HEK293 (cell line): Measurements from ENCODE around the gene ACP1.

ENCODE experiments used
- CTCF ChIA-PET: fragments of 350-600 bp; formaldehyde crosslinking; extraction: SDS; loops from one replicate; lab custom pipeline; 2021; ENCODE audit warnings: antibody characterized with exemption; lab: Yijun Ruan, JAX
- POLR2A ChIA-PET: fragments of 300-600 bp; formaldehyde crosslinking; extraction: SDS; loops from one replicate; lab custom pipeline; 2020; ENCODE audit warnings: antibody characterized with exemption, inconsistent platforms; lab: Yijun Ruan, JAX
- H3K27ac ChIP-seq: fragments of 200-500 bp; sonication (Bioruptor generic); 2 replicates; pipeline ENCODE4 v1.5.1; 2014; ENCODE audit warnings: low read depth, low read length, control low read depth, inconsistent platforms; ENCODE audit errors: extremely low read depth
- H3K36me3 ChIP-seq, 2 experiments: fragments of 200-500 bp in 1 of 2; sonication (Bioruptor generic) in 1 of 2; 1 replicate in 1 of 2; 2 replicates in 1 of 2; pipeline ENCODE4 v1.5.1; 2014 to 2017; ENCODE audit warnings: inconsistent platforms in 2 of 2, low read length in 2 of 2; ENCODE audit not compliant: control insufficient read depth in 2 of 2, insufficient read depth in 1 of 2
- H3K4me1 ChIP-seq: fragments of 200-500 bp; sonication (Bioruptor generic); 2 replicates; pipeline ENCODE4 v1.5.1; 2014; ENCODE audit warnings: mild to moderate bottlenecking, low read length, inconsistent platforms; ENCODE audit not compliant: control insufficient read depth, insufficient read depth
- H3K4me3 ChIP-seq: 2 replicates; pipeline ENCODE4 v1.5.1; 2011; ENCODE audit warnings: low read depth, mild to moderate bottlenecking, control low read depth, low read length, moderate library complexity
- H3K9me3 ChIP-seq: fragments of 200-500 bp; sonication (Bioruptor generic); 2 replicates; pipeline ENCODE4 v1.5.1; 2014; ENCODE audit warnings: low read depth, low read length, inconsistent platforms; ENCODE audit not compliant: control insufficient read depth, insufficient read depth
- MZF1 ChIP-seq: fragments of 450-650 bp; formaldehyde crosslinking; IDR thresholded peaks from 2 replicates; pipeline ENCODE4 v1.5.1; 2017; ENCODE audit warnings: missing biosample characterization, missing genetic modification characterization, borderline replicate concordance
- REPIN1 ChIP-seq: fragments of 450-650 bp; formaldehyde crosslinking; IDR thresholded peaks from 2 replicates; pipeline ENCODE4 v1.5.1; 2017; ENCODE audit warnings: missing biosample characterization, missing genetic modification characterization, low read depth
- SALL2 ChIP-seq: fragments of 450-650 bp; formaldehyde crosslinking; IDR thresholded peaks from 2 replicates; pipeline ENCODE4 v1.5.0; 2017; ENCODE audit warnings: missing biosample characterization, mild to moderate bottlenecking, missing genetic modification characterization, borderline replicate concordance
- SETDB1 ChIP-seq: IDR thresholded peaks from one replicate; pipeline ENCODE4 v1.6.1; 2017; ENCODE audit warnings: mild to moderate bottlenecking, low read length, moderate library complexity, mixed read lengths; ENCODE audit not compliant: insufficient read length
- ZBTB48 ChIP-seq: fragments of 450-650 bp; formaldehyde crosslinking; IDR thresholded peaks from 2 replicates; pipeline ENCODE4 v1.5.1; 2016; ENCODE audit warnings: missing biosample characterization, missing genetic modification characterization
- ZBTB8A ChIP-seq: fragments of 450-650 bp; formaldehyde crosslinking; IDR thresholded peaks from 2 replicates; pipeline ENCODE4 v1.5.1; 2016; ENCODE audit warnings: missing biosample characterization, missing genetic modification characterization
- ZEB2 ChIP-seq: fragments of 450-650 bp; formaldehyde crosslinking; IDR thresholded peaks from 2 replicates; pipeline ENCODE4 v1.5.1; 2016; ENCODE audit warnings: missing biosample characterization, missing genetic modification characterization
- ZNF19 ChIP-seq: fragments of 450-650 bp; formaldehyde crosslinking; IDR thresholded peaks from 2 replicates; pipeline ENCODE4; 2016; ENCODE audit warnings: missing biosample characterization, missing genetic modification characterization, low read depth
- ZNF2 ChIP-seq: fragments of 450-650 bp; formaldehyde crosslinking; IDR thresholded peaks from 2 replicates; pipeline ENCODE4 v1.5.1; 2016; ENCODE audit warnings: missing biosample characterization, missing genetic modification characterization
- ZNF404 ChIP-seq: fragments of 450-650 bp; formaldehyde crosslinking; IDR thresholded peaks from 2 replicates; pipeline ENCODE4 v1.5.1; 2017; ENCODE audit warnings: missing biosample characterization, missing genetic modification characterization
- ZNF626 ChIP-seq: fragments of 450-650 bp; sonication (Bioruptor Pico); formaldehyde crosslinking; IDR thresholded peaks from 2 replicates; pipeline ENCODE4 v1.5.1; 2018; ENCODE audit warnings: missing biosample characterization, missing genetic modification characterization, inconsistent platforms
- ZNF707 ChIP-seq: fragments of 450-650 bp; formaldehyde crosslinking; IDR thresholded peaks from 2 replicates; pipeline ENCODE4 v1.5.1; 2016; ENCODE audit warnings: missing biosample characterization, missing genetic modification characterization
- TF ChIP-seq, protein P1 (sequence below): fragments of 450-650 bp; formaldehyde crosslinking; IDR thresholded peaks from 2 replicates; pipeline ENCODE4; 2016; ENCODE audit warnings: missing biosample characterization, missing genetic modification characterization
- TF ChIP-seq, protein P2 (sequence below): fragments of 450-650 bp; formaldehyde crosslinking; IDR thresholded peaks from 2 replicates; pipeline ENCODE4 v1.5.1; 2016; ENCODE audit warnings: missing biosample characterization, missing genetic modification characterization
- TF ChIP-seq, protein P3 (sequence below): fragments of 450-650 bp; formaldehyde crosslinking; IDR thresholded peaks from 2 replicates; pipeline ENCODE4 v1.5.1; 2016; ENCODE audit warnings: missing biosample characterization, missing genetic modification characterization
- TF ChIP-seq, protein P4 (sequence below): fragments of 450-650 bp; formaldehyde crosslinking; IDR thresholded peaks from 2 replicates; pipeline ENCODE4 v1.5.1; 2016; ENCODE audit warnings: missing biosample characterization, missing genetic modification characterization
- TF ChIP-seq, protein P5 (sequence below): fragments of 450-650 bp; formaldehyde crosslinking; IDR thresholded peaks from 2 replicates; pipeline ENCODE4 v1.5.1; 2017; ENCODE audit warnings: missing biosample characterization, missing genetic modification characterization

ACP1 gene

DNA sequence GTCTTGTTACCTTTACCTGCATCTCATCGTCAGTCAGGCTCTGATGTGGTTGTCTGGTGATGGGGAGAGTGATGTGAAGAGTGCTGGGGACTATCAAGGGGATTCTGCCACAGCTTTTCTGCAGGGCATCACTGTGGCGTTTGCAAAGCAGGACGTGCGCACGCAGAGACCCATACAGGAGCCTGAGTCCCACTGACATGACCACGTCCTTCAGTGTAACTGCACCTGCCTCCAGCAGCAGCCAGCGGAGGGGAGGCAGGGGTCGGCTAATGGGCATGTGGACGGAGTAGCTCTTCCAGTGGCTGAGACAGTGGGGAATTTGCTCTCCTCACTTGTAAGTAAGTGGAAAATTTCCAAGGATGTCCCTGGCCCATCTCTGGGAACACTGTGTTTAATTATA is 16.6 kb downstream of the ACP1 start (continued):
- TF ChIP-seq REPIN1 (tag by site-specific recombination): no peak

DNA sequence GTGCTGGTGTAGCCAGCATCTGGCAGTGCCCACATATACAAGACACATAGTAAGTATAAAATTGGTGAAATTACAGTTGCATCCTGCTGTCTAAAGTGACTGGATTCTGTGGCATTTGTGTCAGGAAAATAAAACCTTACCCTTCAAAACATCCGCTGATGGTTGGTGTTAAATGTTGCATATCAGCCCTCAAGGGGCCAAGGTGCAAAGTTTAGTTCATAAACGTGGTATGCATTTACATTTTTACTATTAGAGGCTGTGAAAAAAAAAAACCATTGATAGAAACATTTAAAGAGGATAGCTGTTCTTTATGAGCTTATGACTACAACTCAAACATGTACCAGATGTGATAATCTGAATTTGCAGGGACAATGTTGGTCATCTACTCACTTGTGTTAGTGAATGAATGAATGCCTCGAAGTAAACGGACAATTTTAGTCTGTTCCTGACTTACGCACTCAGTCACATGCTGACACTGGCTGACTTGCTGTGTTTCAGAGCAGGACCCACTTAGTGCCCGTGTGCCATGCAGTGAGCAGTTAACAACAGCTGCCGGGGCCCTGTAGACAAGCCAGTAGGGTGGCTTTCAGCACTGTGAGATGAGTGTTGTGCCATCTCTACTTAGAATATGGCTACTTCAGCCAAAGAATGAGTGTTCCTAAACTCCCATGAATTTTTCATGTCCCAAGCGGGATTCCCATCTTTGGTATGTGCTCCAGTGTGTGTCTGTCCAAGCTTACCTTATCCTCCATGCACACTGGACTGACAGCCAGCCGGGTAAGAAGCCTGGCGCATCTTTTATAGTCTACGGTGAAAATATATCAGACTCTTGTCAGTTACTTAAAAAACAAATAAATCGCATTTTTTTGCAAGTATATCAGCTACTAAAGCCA is 17.9 kb downstream of the ACP1 start:
- POLR2A ChIA-PET: interaction anchor here (1.1 kb wide), 1 partner anchor 44 kb away, joined by 4 read pairs; no protein-coding TSS in a partner anchor
- TF ChIP-seq, protein P1, sequence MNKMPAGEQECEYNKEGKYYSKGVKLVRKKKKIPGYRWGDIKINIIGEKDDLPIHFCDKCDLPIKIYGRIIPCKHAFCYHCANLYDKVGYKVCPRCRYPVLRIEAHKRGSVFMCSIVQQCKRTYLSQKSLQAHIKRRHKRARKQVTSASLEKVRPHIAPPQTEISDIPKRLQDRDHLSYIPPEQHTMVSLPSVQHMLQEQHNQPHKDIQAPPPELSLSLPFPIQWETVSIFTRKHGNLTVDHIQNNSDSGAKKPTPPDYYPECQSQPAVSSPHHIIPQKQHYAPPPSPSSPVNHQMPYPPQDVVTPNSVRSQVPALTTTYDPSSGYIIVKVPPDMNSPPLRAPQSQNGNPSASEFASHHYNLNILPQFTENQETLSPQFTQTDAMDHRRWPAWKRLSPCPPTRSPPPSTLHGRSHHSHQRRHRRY (tag by site-specific recombination): no peak
- TF ChIP-seq ZNF19 (tag by site-specific recombination) (no peak), ZNF404 (tag by site-specific recombination) (no peak), SALL2 (tag by site-specific recombination) (no peak), ZNF626 (tag by site-specific recombination) (no peak)
- TF ChIP-seq, protein P2, sequence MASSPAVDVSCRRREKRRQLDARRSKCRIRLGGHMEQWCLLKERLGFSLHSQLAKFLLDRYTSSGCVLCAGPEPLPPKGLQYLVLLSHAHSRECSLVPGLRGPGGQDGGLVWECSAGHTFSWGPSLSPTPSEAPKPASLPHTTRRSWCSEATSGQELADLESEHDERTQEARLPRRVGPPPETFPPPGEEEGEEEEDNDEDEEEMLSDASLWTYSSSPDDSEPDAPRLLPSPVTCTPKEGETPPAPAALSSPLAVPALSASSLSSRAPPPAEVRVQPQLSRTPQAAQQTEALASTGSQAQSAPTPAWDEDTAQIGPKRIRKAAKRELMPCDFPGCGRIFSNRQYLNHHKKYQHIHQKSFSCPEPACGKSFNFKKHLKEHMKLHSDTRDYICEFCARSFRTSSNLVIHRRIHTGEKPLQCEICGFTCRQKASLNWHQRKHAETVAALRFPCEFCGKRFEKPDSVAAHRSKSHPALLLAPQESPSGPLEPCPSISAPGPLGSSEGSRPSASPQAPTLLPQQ (tag by site-specific recombination): no peak
- TF ChIP-seq, protein P3, sequence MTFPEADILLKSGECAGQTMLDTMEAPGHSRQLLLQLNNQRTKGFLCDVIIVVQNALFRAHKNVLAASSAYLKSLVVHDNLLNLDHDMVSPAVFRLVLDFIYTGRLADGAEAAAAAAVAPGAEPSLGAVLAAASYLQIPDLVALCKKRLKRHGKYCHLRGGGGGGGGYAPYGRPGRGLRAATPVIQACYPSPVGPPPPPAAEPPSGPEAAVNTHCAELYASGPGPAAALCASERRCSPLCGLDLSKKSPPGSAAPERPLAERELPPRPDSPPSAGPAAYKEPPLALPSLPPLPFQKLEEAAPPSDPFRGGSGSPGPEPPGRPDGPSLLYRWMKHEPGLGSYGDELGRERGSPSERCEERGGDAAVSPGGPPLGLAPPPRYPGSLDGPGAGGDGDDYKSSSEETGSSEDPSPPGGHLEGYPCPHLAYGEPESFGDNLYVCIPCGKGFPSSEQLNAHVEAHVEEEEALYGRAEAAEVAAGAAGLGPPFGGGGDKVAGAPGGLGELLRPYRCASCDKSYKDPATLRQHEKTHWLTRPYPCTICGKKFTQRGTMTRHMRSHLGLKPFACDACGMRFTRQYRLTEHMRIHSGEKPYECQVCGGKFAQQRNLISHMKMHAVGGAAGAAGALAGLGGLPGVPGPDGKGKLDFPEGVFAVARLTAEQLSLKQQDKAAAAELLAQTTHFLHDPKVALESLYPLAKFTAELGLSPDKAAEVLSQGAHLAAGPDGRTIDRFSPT: no peak
- TF ChIP-seq, protein P4, sequence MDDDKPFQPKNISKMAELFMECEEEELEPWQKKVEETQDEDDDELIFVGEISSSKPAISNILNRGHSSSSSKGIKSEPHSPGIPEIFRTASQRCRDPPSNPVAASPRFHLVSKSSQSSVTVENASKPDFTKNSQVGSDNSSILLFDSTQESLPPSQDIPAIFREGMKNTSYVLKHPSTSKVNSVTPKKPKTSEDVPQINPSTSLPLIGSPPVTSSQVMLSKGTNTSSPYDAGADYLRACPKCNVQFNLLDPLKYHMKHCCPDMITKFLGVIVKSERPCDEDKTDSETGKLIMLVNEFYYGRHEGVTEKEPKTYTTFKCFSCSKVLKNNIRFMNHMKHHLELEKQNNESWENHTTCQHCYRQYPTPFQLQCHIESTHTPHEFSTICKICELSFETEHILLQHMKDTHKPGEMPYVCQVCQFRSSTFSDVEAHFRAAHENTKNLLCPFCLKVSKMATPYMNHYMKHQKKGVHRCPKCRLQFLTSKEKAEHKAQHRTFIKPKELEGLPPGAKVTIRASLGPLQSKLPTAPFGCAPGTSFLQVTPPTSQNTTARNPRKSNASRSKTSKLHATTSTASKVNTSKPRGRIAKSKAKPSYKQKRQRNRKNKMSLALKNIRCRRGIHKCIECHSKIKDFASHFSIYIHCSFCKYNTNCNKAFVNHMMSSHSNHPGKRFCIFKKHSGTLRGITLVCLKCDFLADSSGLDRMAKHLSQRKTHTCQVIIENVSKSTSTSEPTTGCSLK (tag by site-specific recombination): no peak
- TF ChIP-seq, protein P5, sequence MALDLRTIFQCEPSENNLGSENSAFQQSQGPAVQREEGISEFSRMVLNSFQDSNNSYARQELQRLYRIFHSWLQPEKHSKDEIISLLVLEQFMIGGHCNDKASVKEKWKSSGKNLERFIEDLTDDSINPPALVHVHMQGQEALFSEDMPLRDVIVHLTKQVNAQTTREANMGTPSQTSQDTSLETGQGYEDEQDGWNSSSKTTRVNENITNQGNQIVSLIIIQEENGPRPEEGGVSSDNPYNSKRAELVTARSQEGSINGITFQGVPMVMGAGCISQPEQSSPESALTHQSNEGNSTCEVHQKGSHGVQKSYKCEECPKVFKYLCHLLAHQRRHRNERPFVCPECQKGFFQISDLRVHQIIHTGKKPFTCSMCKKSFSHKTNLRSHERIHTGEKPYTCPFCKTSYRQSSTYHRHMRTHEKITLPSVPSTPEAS: no peak
- TF ChIP-seq, all 188 proteins: peak for 0
- Histone ChIP-seq H3K9me3 (no peaks in the 10 kb centered on the region), H3K36me3 (peaks cover 1 to 52% of the 10 kb centered on the region in 2 experiments; a peak in 2 of 3 replicates), H3K4me3 (no peak overlapping the region), H3K4me1 (no peaks in the 10 kb centered on the region), H3K27ac (no peak overlapping the region)
- CTCF ChIA-PET: no interaction called here

DNA sequence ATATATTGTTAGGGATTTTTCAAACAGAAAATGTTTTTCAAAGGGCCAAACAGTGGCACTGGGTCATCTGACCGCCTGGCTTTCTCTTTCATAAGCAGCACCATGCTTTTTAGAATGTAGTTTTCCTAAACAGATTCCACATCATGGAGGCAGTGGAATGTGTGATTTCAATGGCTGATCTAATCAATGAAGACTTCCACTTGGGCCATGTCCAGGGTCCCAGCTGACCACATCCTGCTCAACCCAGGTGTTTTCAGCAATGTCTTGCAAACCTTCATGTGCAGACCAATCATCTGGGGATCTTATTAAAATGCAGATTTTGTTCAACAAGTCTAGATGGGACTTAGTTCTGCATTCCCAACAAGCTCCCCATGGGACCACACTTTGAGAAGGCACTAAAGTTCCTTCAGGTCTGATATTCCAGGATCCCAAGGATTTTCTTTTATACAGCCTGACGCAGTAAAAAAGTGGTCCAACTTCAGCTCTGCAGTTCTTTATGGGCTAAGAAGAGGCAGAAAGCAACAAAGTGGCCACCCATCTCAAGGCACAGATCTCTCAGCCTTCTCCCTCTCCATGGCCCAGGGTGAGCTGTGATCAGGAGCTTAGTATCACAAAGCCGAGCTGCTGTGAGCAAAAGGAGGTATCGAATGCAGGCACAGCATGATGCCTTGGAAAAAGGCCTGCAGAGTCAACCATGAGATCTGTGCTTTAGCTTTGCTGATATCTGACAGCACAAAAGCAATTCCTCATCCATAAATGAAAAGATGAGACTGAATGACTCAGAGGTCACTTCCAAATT is 19.4 kb downstream of the ACP1 start:
- TF ChIP-seq ZNF2 (tag by site-specific recombination) (no peak), ZNF707 (tag by site-specific recombination) (no peak), ZBTB48 (tag by site-specific recombination) (no peak), ZBTB8A (no peak), MZF1 (tag by site-specific recombination) (no peak), SETDB1 (no peak), ZEB2 (tag by site-specific recombination) (no peak)
- H3K27ac ChIP-seq: no peak overlapping the region
- ChIA-PET CTCF (interaction anchor here (0.6 to 1.1 kb wide), 2 partner anchors 10 to 42 kb away, joined by 3 to 5 read pairs; no protein-coding TSS in a partner anchor), POLR2A (interaction anchor here (1.1 kb wide), 1 partner anchor 45 kb away, joined by 4 read pairs; no protein-coding TSS in a partner anchor)
- H3K9me3 ChIP-seq: no peaks in the 10 kb centered on the region
- no peaks in the 10 kb centered on the region for H3K4me1 ChIP-seq
- H3K36me3 ChIP-seq: peaks cover 0 to 37% of the 10 kb centered on the region in 2 experiments; a peak in 1 of 3 replicates
- no peak overlapping the region for H3K4me3 ChIP-seq
